Peyer's patch (tissue), 4 donors: Measurements from ENCODE around the gene CCDC12. TPM values are rescaled to one million over a fixed set of nuclear protein-coding genes. Genes with fewer than 3 reads are reported as not detected.

Experiments
- DNase-seq, 3 donors: peaks; one replicate each; pipeline ENCODE4 v3.0.0-alpha.2; 2017 to 2019
- H3K27ac ChIP-seq, 4 donors: fragments of 200-600 bp; sonication (generic); one replicate each; pipeline ENCODE4 v1.5.1; 2016 to 2019
- H3K27me3 ChIP-seq, 2 donors: fragments of 200-600 bp; sonication (generic); one replicate each; pipeline ENCODE4 v1.5.1; 2019
- H3K36me3 ChIP-seq, 3 donors: fragments of 200-600 bp; sonication (generic); one replicate each; pipeline ENCODE4 v1.5.1; 2016 to 2019
- H3K4me1 ChIP-seq, 4 donors: fragments of 200-600 bp; sonication (generic); one replicate each; pipeline ENCODE4 v1.5.1; 2016 to 2019
- H3K4me3 ChIP-seq, 4 donors: fragments of 200-600 bp; sonication (generic); 1 replicate in 3 of 4; 2 replicates in 1 of 4; pipeline ENCODE4 v1.5.1; 2016 to 2019; ENCODE audit warnings: mild to moderate bottlenecking in 1 of 4
- H3K9me3 ChIP-seq, 4 donors: fragments of 200-600 bp; sonication (generic); one replicate each; pipeline ENCODE4 v1.5.1; 2016 to 2019; ENCODE audit warnings: mild to moderate bottlenecking in 1 of 4
- POLR2A ChIP-seq, 2 donors: fragments of 450-650 bp; IDR thresholded peaks; one replicate each; pipeline ENCODE4 v1.5.1; 2017; ENCODE audit warnings: antibody characterized with exemption in 2 of 2, mild to moderate bottlenecking in 2 of 2, moderate library complexity in 2 of 2
- total RNA-seq, 4 donors: library from RNA; depleted of rRNA; stranded (reverse); fragments of >200 nt; gene quantifications; one replicate each; pipeline ENCODE4 v1.1.0, GENCODE V29; 2016
- TF ChIP-seq, protein P1 (sequence below), 6 experiments: fragments of 450-650 bp in 4 of 6; fragments of 200-600 bp in 2 of 6; sonication (generic) in 1 of 6; IDR thresholded peaks; one replicate each; pipeline ENCODE4 v1.5.1; 2017 to 2019; ENCODE audit warnings: antibody characterized with exemption in 6 of 6, mild to moderate bottlenecking in 3 of 6, moderate library complexity in 1 of 6

CCDC12 gene
- total RNA-seq, 4 donors from 2014 or later = 41.7 to 90.0 (median 59.2) TPM

DNA sequence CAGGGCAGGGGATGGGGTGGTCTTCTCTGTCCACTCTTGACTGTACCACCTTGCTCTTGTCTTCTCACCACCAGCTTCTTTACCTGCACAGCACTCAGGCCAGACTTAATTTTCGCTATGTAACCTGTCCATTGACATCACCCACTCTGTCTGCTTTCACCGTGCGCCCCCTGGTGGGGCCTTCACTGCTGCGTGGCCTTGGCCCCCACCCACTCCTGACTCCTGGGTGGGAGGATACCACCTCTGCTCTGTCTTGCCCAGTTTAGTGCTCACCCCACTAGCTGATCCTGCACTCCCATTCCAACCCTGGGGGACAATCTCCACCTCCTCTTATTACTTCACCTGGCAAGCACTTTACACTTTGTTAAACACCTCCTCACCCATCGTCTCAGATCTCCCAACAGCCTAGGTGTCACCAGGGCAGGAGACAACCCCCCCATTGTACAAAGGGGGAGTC is 81.3 kb downstream of the CCDC12 start:
- Histone ChIP-seq H3K27me3 (peaks cover 0 to 8% of the 10 kb centered on the region in 2 donors), H3K4me1 (peaks cover 0 to 28% (median 10%) of the 10 kb centered on the region in 4 donors), H3K4me3 (no peak overlapping the region), H3K27ac (no peak overlapping the region), H3K36me3 (no peaks in the 10 kb centered on the region), H3K9me3 (no peaks in the 10 kb centered on the region)
- TF ChIP-seq POLR2A (IDR thresholded peaks at IDR 0.05) = no peak
- TF ChIP-seq, protein P1, sequence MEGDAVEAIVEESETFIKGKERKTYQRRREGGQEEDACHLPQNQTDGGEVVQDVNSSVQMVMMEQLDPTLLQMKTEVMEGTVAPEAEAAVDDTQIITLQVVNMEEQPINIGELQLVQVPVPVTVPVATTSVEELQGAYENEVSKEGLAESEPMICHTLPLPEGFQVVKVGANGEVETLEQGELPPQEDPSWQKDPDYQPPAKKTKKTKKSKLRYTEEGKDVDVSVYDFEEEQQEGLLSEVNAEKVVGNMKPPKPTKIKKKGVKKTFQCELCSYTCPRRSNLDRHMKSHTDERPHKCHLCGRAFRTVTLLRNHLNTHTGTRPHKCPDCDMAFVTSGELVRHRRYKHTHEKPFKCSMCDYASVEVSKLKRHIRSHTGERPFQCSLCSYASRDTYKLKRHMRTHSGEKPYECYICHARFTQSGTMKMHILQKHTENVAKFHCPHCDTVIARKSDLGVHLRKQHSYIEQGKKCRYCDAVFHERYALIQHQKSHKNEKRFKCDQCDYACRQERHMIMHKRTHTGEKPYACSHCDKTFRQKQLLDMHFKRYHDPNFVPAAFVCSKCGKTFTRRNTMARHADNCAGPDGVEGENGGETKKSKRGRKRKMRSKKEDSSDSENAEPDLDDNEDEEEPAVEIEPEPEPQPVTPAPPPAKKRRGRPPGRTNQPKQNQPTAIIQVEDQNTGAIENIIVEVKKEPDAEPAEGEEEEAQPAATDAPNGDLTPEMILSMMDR (IDR thresholded peaks at IDR 0.05) = peak; percentile 59 to 87 (median 74)
- peak; percentile 78 to 88 (median 80) for DNase-seq

DNA sequence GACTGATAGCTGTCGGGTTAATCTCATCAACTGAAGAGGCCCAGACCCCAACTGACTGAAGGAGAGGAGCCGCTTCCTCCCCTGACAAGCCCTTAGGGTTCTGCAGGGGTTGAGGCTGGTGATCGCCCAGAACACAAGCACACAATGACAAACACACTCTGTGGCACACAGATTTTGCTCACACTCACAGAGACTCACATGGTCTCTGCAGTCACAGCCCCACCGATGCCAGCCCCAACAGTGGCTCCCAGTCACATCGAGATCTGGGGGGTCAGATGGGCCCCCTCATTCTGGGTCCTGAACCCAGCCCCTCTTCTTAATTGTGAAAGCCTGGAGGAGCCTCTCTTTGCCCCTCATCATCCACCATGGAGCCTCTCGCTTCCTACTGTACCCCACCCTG is 82.3 kb downstream of the CCDC12 start:
- no peak for DNase-seq
- no peaks in the 10 kb centered on the region for H3K9me3 ChIP-seq
- no peak overlapping the region for H3K4me3 ChIP-seq
- peaks cover 0 to 28% (median 10%) of the 10 kb centered on the region in 4 donors for H3K4me1 ChIP-seq
- TF ChIP-seq POLR2A (IDR thresholded peaks at IDR 0.05) = no peak
- TF ChIP-seq, protein P1 (IDR thresholded peaks at IDR 0.05) = no peak
- H3K27me3 ChIP-seq = peaks cover 0 to 8% of the 10 kb centered on the region in 2 donors
- no peak overlapping the region for H3K27ac ChIP-seq
- H3K36me3 ChIP-seq = no peaks in the 10 kb centered on the region

DNA sequence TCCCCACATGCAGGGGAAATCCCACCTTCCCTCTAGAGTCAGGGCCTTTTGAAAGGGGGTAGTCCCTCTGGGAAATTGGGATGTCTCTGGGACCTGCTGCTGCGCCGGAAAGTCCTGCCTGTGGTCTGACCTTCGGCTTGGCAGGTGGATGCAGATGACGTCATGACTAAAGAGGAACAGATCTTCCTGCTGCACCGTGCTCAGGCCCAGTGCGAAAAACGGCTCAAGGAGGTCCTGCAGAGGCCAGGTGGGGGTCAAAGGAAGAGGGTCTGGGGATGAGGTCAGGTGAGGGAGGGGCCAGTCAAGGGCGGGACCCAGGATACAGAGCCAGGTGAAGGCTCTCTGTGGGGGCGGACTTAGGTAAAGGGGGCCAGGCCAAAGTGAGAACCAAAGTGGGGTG is 82.8 kb downstream of the CCDC12 start:
- no peak overlapping the region for H3K27ac ChIP-seq
- H3K4me1 ChIP-seq = peaks cover 0 to 25% (median 9%) of the 10 kb centered on the region in 4 donors
- TF ChIP-seq, protein P1 (IDR thresholded peaks at IDR 0.05) = no peak
- no peak overlapping the region for H3K4me3 ChIP-seq
- H3K9me3 ChIP-seq = no peaks in the 10 kb centered on the region
- peaks cover 0 to 7% of the 10 kb centered on the region in 2 donors for H3K27me3 ChIP-seq
- no peaks in the 10 kb centered on the region for H3K36me3 ChIP-seq
- no peak for DNase-seq

DNA sequence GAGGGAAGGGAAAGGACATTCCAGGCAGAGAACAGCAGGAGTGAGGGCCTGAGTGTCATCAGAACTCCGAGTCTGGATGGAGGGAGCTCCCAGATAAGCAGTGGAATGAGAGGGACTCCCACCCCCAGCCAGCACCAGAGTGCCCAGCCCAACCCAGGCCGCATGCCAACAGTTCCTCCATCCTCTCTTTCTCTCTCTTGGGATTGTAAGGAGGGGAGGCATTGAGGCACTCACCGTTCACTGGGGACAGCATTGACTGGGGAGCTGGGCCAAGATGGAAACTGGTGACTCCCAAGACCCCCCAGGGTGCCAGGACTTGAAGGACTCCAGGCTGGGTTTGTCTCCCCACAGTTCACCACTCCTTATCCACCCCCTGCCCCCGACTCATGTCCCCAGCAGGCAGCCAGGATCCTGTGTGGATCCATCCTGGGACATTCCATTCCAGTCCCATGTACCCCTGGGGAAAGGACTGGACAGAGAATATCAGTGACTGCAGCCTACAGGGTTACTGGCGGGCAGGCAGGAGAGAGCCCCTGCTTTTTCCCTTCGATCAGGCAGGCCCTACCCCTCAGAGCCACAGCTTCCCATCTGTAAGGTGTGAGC is 83.3 kb downstream of the CCDC12 start:
- no peak for DNase-seq
- Histone ChIP-seq H3K27ac (no peak overlapping the region), H3K36me3 (no peaks in the 10 kb centered on the region), H3K4me3 (no peak overlapping the region), H3K27me3 (peaks cover 0 to 2% of the 10 kb centered on the region in 2 donors), H3K9me3 (no peaks in the 10 kb centered on the region), H3K4me1 (peaks cover 0 to 20% (median 7%) of the 10 kb centered on the region in 4 donors)
- TF ChIP-seq, protein P1 (IDR thresholded peaks at IDR 0.05) = no peak
- no peak for TF ChIP-seq POLR2A (IDR thresholded peaks at IDR 0.05)

DNA sequence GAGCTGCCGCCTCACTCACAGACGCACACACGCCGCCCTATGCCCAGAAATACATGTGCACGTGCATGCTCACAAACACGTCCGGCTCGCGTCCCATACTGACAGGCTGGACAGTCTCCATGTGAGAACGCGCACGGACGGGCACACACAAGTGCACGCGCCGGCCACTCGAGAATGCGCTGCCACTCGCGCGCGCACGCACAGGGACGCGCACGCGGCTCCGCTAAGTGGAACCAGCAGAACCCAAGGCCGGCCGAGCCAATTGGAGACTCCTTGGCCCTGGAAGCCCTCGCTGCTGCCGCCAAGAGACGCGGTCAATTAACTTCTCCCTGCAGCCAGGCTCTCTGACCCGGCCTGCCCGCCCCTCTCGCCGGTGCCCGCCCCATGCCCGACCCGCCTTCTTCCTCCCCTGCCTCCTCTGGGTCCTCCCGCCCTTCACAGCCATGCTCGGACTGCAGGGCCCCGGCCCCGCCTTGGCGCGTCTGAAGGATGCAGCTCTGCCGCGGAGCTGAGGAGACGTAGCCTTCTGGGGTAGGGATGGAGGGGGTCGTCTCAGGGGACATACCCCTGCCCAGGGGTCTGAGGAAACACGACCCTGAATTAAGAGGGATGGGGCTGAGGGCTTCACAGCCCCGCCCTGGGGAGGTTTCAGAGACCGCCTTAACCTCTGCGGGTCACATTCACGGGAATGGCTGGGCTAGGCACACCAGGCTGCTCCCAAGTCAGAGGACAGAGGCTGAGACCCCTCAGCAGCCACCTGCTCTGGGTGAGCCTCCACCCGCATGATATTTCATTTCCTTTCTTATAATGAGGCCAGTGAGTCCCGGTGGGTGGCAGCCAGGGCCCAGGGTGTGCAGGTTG is 84.0 kb downstream of the CCDC12 start:
- Histone ChIP-seq H3K4me3 (peak overlapping the region; percentile 9 to 48 (median 44)), H3K36me3 (no peaks in the 10 kb centered on the region), H3K27me3 (no peaks in the 10 kb centered on the region), H3K9me3 (no peaks in the 10 kb centered on the region), H3K27ac (no peak overlapping the region), H3K4me1 (peaks cover 0 to 16% (median 5%) of the 10 kb centered on the region in 4 donors)
- no peak for TF ChIP-seq POLR2A (IDR thresholded peaks at IDR 0.05)
- TF ChIP-seq, protein P1 (IDR thresholded peaks at IDR 0.05) = no peak
- peak in 2 of 3 donors; percentile 66 to 68 for DNase-seq
